Measurements from ENCODE around the gene TMEM229B. TPM values are rescaled to one million over a fixed set of nuclear protein-coding genes. Genes with fewer than 3 reads are reported as not detected.

TMEM229B gene
- total and polyA plus RNA-seq, 4 donors: 0.40 to 2.0 (median 1.6) TPM

GRCh38 chr14:67529947-67530935, 41.7 kb upstream of the TMEM229B start:
- Histone ChIP-seq H3K9ac (ENCODE audit: low read depth in 1 of 2, low read length in 2 of 2) (no peak overlapping the region), H3K9me3 (ENCODE audit: control insufficient read depth in 4 of 4, low read length in 3 of 4) (no peaks in the 10 kb centered on the region), H3K27ac (ENCODE audit: low read depth in 1 of 2, low read length in 2 of 2) (no peak overlapping the region), H3K27me3 (ENCODE audit: control insufficient read depth in 4 of 4, insufficient read depth in 4 of 4, low read length in 3 of 4) (no peaks in the 10 kb centered on the region), H3K4me3 (ENCODE audit: low read depth in 1 of 3, low read length in 3 of 3) (no peak overlapping the region), H3K4me1 (ENCODE audit: control insufficient read depth in 4 of 4, insufficient read depth in 4 of 4, low read length in 3 of 4) (peaks cover 0 to 12% (median 2%) of the 10 kb centered on the region in 4 donors), H3K36me3 (ENCODE audit: control insufficient read depth in 4 of 4, insufficient read depth in 3 of 4, low read depth in 1 of 4, low read length in 3 of 4) (no peaks in the 10 kb centered on the region)
- DNase-seq (ENCODE audit: low spot score): no peak
- no peak for TF ChIP-seq EGR1 (IDR thresholded peaks at IDR 0.05; ENCODE audit: low read depth in 2 of 2)
- TF ChIP-seq ATF3 (IDR thresholded peaks at IDR 0.05): no peak
- TF ChIP-seq FOXA2 (IDR thresholded peaks at IDR 0.05): no peak
- TF ChIP-seq NR2F2 (IDR thresholded peaks at IDR 0.05): no peak
- no peak for TF ChIP-seq HNF4A (conservative IDR thresholded peaks at IDR 0.05)
- TF ChIP-seq FOXA1 (IDR thresholded peaks at IDR 0.05): no peak
- 81% methylated on average over 5 of the region's 5 CpGs for WGBS

- H3K4me3 ChIP-seq (ENCODE audit: low read depth in 1 of 3, low read length in 3 of 3): no peak overlapping the region
- no peaks in the 10 kb centered on the region for H3K9me3 ChIP-seq (ENCODE audit: control insufficient read depth in 4 of 4, low read length in 3 of 4)
- H3K27ac ChIP-seq (ENCODE audit: low read depth in 1 of 2, low read length in 2 of 2): no peak overlapping the region
- H3K27me3 ChIP-seq (ENCODE audit: control insufficient read depth in 4 of 4, insufficient read depth in 4 of 4, low read length in 3 of 4): no peaks in the 10 kb centered on the region
- 79% methylated on average over 1 of the region's 1 CpG for WGBS
- no peak for TF ChIP-seq TAF1 (conservative IDR thresholded peaks at IDR 0.05)
- TF ChIP-seq JUND (IDR thresholded peaks at IDR 0.05): no peak
- no peak for TF ChIP-seq HNF4G (IDR thresholded peaks at IDR 0.05)
- TF ChIP-seq FOXA2 (IDR thresholded peaks at IDR 0.05): no peak
- no peak for DNase-seq (ENCODE audit: low spot score)
- peaks cover 0 to 11% (median 0%) of the 10 kb centered on the region in 4 donors for H3K4me1 ChIP-seq (ENCODE audit: control insufficient read depth in 4 of 4, insufficient read depth in 4 of 4, low read length in 3 of 4)
- H3K36me3 ChIP-seq (ENCODE audit: control insufficient read depth in 4 of 4, insufficient read depth in 3 of 4, low read depth in 1 of 4, low read length in 3 of 4): no peaks in the 10 kb centered on the region
- H3K9ac ChIP-seq (ENCODE audit: low read depth in 1 of 2, low read length in 2 of 2): no peak overlapping the region
Measured at GRCh38 chr14:67528276-67528675, 39.8 kb upstream of the TMEM229B start.

- H3K4me1 ChIP-seq (ENCODE audit: control insufficient read depth in 4 of 4, insufficient read depth in 4 of 4, low read length in 3 of 4): peaks cover 0 to 10% (median 0%) of the 10 kb centered on the region in 4 donors
- H3K27ac ChIP-seq (ENCODE audit: low read depth in 1 of 2, low read length in 2 of 2): no peak overlapping the region
- H3K9me3 ChIP-seq (ENCODE audit: control insufficient read depth in 4 of 4, low read length in 3 of 4): no peaks in the 10 kb centered on the region
- 90% methylated on average over 5 of the region's 5 CpGs for WGBS
- H3K27me3 ChIP-seq (ENCODE audit: control insufficient read depth in 4 of 4, insufficient read depth in 4 of 4, low read length in 3 of 4): no peaks in the 10 kb centered on the region
- H3K4me3 ChIP-seq (ENCODE audit: low read depth in 1 of 3, low read length in 3 of 3): no peak overlapping the region
- no peak for DNase-seq (ENCODE audit: low spot score)
- H3K36me3 ChIP-seq (ENCODE audit: control insufficient read depth in 4 of 4, insufficient read depth in 3 of 4, low read depth in 1 of 4, low read length in 3 of 4): no peaks in the 10 kb centered on the region
- TF ChIP-seq CTCF (IDR thresholded peaks at IDR 0.05; ENCODE audit: low read depth, low read length, missing input control) (no peak), MAX (IDR thresholded peaks at IDR 0.05) (no peak), TAF1 (conservative IDR thresholded peaks at IDR 0.05) (no peak), RXRA (IDR thresholded peaks at IDR 0.05) (no peak), YY1 (IDR thresholded peaks at IDR 0.05) (no peak), ATF3 (IDR thresholded peaks at IDR 0.05) (no peak), EGR1 (IDR thresholded peaks at IDR 0.05; ENCODE audit: low read depth in 2 of 2) (no peak), FOXA2 (IDR thresholded peaks at IDR 0.05) (no peak), REST (IDR thresholded peaks at IDR 0.05) (no peak), NR2F2 (IDR thresholded peaks at IDR 0.05) (no peak), FOXA1 (IDR thresholded peaks at IDR 0.05) (no peak), HNF4G (IDR thresholded peaks at IDR 0.05) (no peak), ZBTB33 (IDR thresholded peaks at IDR 0.05) (no peak), JUND (IDR thresholded peaks at IDR 0.05) (no peak), RAD21 (IDR thresholded peaks at IDR 0.05) (no peak), GABPA (IDR thresholded peaks at IDR 0.05 in 1 of 2, conservative IDR thresholded peaks at IDR 0.05 in 1 of 2) (no peak), HNF4A (conservative IDR thresholded peaks at IDR 0.05) (no peak), SP1 (IDR thresholded peaks at IDR 0.05) (no peak)
- no peak overlapping the region for H3K9ac ChIP-seq (ENCODE audit: low read depth in 1 of 2, low read length in 2 of 2)
Measured at GRCh38 chr14:67527756-67528155, 39.2 kb upstream of the TMEM229B start.

Measured in liver (tissue), 9 donors.